ENCODE results near the gene PIP4K2C.
"Not testable (repeated sequence)": the region's sequence is repeated elsewhere in the genome, so short reads cannot be mapped to it uniquely, and the experiment has no call there.

The PIP4K2C gene

DNA sequence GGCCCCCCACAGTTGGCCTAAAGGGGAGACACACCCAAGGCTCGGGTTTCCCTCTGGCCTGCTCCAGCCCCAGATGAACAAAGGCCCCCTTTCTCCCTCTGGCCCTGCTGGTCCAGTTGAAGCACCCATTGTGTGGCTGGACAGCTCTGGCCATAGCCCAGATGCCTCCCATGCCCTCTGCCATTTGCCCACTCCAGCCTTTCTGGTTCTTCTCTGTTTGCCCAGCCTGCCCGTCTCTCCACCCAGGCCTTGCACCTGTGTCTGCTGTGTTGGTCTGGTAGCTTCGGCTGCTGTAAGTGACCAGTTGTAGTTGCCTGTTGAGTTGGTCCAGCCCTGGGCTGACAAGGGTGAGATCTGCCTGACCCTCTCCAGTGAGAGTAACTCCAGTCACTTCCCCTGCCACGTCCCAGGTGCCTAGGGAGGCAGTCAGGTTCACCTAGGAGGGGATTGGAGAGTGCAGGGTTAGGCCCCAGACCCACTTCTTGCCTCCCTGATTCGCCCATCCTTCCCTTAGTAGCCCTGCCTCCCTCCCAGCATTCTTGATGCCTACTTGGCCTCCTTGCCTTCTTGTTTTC, 39.0 kb downstream of the PIP4K2C start:
- no peaks in the 10 kb centered on the region for H3K36me3 Mint-ChIP-seq (ENCODE audit: low read depth)
- no peak overlapping the region for H3K4me3 Mint-ChIP-seq
- H3K4me1 Mint-ChIP-seq (ENCODE audit: low read depth): peaks cover 32% of the 10 kb centered on the region
- H3K27ac Mint-ChIP-seq: no peak overlapping the region
- H3K27me3 Mint-ChIP-seq: peaks cover 92% of the 10 kb centered on the region
- H3K9me3 Mint-ChIP-seq: no peaks in the 10 kb centered on the region
- intact Hi-C loops (cut with micrococcal nuclease): loop anchor here (5.0 kb wide), 1 partner anchor 62 kb away; the partner anchor contains the start of gene OS9

DNA sequence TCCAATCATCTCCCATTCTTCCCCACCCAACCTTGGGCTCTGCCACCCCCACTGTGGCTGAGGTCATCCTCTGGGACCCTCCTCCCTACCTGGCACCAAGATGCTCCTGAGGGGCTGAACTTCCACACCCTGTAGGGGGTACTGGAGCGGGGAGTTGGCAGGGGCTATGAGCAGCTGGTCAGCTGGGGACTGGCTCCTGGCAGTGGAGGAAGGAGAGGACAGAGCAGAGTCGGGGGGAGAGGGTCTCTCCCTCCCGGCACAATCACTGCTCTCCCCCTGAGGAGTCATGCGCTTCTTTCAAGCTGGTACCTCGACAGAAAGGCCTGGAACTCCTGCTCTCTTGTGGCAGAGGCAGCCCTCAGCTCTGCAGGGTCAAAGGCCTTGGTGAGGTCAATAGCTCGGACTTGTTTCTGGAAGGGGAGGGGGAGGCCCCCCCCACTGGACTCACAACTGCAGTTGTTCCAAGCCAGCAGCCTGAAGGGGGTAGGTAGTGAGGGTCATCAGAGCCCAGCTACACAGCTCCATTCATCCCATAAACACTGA, 40.0 kb downstream of the PIP4K2C start:
- Mint-ChIP-seq H3K4me1 (ENCODE audit: low read depth) (peaks cover 32% of the 10 kb centered on the region), H3K27ac (no peak overlapping the region), H3K27me3 (peaks cover 90% of the 10 kb centered on the region), H3K36me3 (ENCODE audit: low read depth) (no peaks in the 10 kb centered on the region), H3K4me3 (no peak overlapping the region), H3K9me3 (no peaks in the 10 kb centered on the region)
- intact Hi-C loops (cut with micrococcal nuclease): loop anchor here (5.0 kb wide), 1 partner anchor 61 kb away; the partner anchor contains the start of gene OS9

DNA sequence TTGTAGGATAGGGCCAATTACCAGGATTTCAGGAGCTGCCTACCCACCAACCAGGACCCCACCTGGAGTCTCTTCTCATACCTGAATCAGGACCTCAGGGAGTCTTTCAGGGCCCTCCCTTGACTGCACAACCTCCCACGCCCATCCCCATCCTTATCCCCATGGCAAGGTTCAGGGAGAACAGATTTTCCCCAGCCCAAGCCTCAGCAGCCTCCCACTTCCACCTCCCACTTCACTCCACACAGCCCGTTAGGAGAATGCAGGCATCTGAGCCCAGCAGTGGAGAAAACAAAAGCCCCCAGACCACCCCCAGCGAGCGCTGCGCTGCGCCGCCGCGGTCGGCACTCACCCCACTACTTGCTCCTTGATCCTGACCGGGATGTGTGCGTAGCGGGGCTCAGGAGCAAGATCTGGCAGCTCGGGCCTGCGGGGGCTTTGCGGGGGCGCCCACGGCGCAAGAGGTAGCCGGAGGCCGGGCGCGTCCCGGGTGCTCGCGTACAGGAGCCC, 40.6 kb downstream of the PIP4K2C start:
- Mint-ChIP-seq H3K27ac (no peak overlapping the region), H3K36me3 (ENCODE audit: low read depth) (no peaks in the 10 kb centered on the region), H3K4me3 (no peak overlapping the region), H3K4me1 (ENCODE audit: low read depth) (peaks cover 32% of the 10 kb centered on the region), H3K9me3 (no peaks in the 10 kb centered on the region), H3K27me3 (peaks cover 83% of the 10 kb centered on the region)
- intact Hi-C loops (cut with micrococcal nuclease): loop anchor here (5.0 kb wide), 1 partner anchor 61 kb away; the partner anchor contains the start of gene OS9

DNA sequence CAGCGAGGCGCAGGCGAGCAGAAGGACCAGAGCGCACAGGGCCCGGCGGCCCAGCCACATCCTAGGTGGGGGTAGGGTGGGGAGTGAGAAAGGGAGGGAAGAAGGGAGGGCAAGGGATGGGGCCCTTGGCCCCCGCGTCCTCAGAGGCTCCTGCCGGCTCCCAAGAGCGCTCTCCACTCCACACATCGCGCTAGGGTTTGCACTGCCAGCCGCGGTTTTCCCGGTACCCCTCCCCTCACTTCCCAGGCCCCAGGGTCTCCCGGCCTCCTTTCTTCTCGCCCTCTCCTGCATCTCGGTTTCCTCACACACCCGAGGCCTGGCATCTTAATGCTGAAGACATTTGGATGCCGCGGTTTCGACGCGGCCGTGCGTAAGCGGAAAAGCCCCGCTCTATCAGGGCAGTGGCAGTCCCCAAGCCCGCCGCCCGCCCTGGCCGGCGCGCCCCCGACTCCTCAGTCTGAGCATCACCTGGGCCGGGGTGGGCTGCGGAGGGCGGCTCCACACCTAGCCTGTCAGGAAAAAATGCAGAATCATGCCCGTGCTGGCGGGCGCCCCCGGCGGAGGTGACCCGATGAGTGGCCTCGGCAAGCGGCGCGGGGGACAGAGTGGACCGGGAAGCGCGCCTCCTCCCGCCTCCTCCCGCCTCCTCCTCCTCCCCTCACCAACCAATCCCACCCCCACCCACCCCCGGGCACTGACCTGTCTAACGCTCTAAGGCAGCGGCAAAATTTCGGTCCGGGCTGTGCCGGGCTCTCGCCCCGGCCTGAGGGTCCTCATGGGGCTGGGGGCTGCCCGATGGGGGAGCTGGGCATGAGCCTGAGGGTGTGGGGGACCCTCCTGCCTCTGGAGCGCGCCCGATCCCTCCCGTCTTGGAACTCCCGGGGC, 41.3 kb downstream of the PIP4K2C start:
- intact Hi-C loops (cut with micrococcal nuclease): loop anchor here (5.0 kb wide), 1 partner anchor 60 kb away; the partner anchor contains the start of gene OS9
- no peak overlapping the region for H3K27ac Mint-ChIP-seq
- no peaks in the 10 kb centered on the region for H3K9me3 Mint-ChIP-seq
- H3K4me1 Mint-ChIP-seq (ENCODE audit: low read depth): peaks cover 26% of the 10 kb centered on the region
- H3K36me3 Mint-ChIP-seq (ENCODE audit: low read depth): no peaks in the 10 kb centered on the region
- peak overlapping the region; percentile 68 for H3K4me3 Mint-ChIP-seq
- H3K27me3 Mint-ChIP-seq: peaks cover 79% of the 10 kb centered on the region

DNA sequence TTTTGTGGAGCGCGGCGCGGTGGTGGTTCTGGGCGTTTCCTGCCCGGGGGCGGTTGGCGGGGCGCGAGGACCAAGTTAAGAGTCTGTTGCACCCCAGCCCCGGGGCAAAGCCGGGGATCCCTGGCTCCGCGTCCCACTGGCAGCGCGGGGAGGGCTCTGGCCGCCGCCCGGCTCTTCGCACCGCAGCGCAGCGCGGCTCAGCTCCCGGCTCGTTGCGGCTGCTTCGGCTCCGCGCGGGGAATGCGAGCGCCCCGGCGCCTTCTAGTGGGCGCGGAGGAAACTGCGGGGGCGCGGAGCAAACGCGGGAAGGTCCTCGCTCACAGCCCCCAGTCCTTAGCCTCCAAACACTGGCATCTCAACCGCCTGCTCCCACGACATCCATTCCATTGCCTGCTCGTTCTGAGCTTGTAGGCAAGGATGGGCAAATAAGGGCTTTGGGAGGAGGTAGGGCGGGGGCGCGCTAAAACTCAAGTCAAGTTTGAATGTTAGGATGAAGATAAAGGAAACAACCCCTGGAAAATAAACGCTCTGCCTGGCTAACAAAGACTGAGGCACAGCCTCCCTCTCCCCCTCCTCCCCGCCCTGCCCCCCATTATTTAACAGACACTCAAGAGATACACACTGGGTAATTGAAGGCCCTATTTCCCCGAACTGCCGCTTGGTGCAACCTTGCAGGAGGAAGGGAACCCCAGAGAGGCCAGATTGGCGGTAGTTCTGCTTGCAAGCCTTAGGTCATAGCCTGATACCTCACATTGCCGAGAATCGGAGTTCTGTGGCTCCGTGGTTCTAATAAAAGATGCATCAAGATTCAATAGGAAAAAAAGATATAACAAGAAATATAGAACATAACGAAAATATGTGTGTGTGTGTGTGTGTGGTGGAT, 42.2 kb downstream of the PIP4K2C start, which contains the start of gene B4GALNT1:
Gene B4GALNT1 (minus strand): TSS at position 244 of the 883 bp plus-strand sequence. CDS start 1,069 bp downstream, outside the sequence.
- H3K36me3 Mint-ChIP-seq (ENCODE audit: low read depth): no peaks in the 10 kb centered on the region
- H3K27me3 Mint-ChIP-seq: peaks cover 70% of the 10 kb centered on the region
- peak within 1 kb of the TSS; percentile 68 for H3K4me3 Mint-ChIP-seq
- H3K27ac Mint-ChIP-seq: no peak within 1 kb of the TSS
- no peaks in the 10 kb centered on the region for H3K9me3 Mint-ChIP-seq
- intact Hi-C loops (cut with micrococcal nuclease): loop anchor here (5.0 kb wide), 1 partner anchor 59 kb away; the partner anchor contains the start of gene OS9
- H3K4me1 Mint-ChIP-seq (ENCODE audit: low read depth): peaks cover 17% of the 10 kb centered on the region

DNA sequence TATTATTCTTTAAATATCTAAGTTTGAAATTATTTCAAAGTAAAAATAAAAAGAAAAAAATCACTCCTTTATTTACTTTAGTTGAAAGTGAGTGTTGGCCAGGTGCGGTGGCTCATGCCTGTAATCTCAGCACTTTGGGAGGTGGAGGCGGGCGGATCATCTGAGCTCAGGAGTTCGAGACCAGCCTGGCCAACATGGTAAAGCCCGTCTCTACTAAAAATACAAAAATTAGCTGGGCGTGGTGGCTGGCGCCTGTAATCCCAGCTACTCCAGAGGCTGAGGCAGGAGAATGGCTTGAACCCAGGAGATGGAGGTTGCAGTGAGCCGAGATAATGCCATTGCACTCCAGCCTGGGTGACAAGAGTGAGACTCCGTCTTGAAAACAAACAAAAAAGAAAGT, 45.7 kb downstream of the PIP4K2C start:
- Mint-ChIP-seq H3K27me3 (peaks cover 58% of the 10 kb centered on the region), H3K4me1 (ENCODE audit: low read depth) (peaks cover 14% of the 10 kb centered on the region)
- H3K9me3 Mint-ChIP-seq; H3K36me3 Mint-ChIP-seq (ENCODE audit: low read depth); H3K4me3 Mint-ChIP-seq; H3K27ac Mint-ChIP-seq; intact Hi-C loops (cut with micrococcal nuclease): not testable (repeated sequence)

DNA sequence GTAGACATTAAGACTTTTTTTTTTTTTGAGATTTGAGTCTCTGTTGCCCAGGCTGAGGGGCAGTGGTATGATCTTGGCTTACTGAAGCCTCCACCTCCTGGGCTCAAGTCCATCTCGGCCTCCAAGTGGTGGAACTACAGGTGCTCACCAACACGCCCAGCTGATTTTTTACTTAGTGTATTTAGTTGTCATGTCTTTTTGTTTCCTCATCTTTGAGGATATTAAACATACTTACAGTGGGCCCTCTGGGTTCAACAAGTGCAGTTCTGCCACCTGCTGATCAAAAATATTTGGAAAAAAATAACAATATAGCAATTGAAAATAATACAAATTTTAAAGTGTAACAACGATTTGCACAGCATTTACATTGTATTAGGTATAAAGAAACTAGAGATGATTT, 46.4 kb downstream of the PIP4K2C start:
- Mint-ChIP-seq H3K4me1 (ENCODE audit: low read depth) (peaks cover 8% of the 10 kb centered on the region), H3K27me3 (peaks cover 57% of the 10 kb centered on the region), H3K36me3 (ENCODE audit: low read depth) (no peaks in the 10 kb centered on the region), H3K9me3 (no peaks in the 10 kb centered on the region), H3K4me3 (no peak overlapping the region), H3K27ac (no peak overlapping the region)
- intact Hi-C loops (cut with micrococcal nuclease): no loop called here

DNA sequence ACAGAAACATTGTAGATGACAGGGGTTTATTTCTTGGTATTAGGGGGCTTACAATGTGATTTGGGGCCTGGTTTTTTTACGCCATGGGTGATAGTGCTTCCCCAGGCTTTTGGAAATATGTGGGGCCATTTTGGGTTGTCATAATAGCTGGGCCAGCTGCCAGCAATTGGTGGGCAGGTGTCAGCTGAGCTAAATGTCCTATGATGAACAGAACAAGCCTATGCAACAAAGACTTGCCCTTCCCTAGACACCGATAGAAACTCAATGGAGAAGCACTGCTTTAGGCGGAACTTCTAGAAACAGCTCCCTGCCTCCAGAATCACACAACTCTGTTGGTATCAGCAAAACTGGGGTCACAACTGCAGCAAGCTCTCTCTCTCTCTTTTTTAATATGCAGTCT, 47.1 kb downstream of the PIP4K2C start:
- intact Hi-C loops (cut with micrococcal nuclease): no loop called here
- H3K4me1 Mint-ChIP-seq (ENCODE audit: low read depth): peaks cover 6% of the 10 kb centered on the region
- H3K4me3 Mint-ChIP-seq: no peak overlapping the region
- peaks cover 55% of the 10 kb centered on the region for H3K27me3 Mint-ChIP-seq
- no peaks in the 10 kb centered on the region for H3K9me3 Mint-ChIP-seq
- no peaks in the 10 kb centered on the region for H3K36me3 Mint-ChIP-seq (ENCODE audit: low read depth)
- no peak overlapping the region for H3K27ac Mint-ChIP-seq

DNA sequence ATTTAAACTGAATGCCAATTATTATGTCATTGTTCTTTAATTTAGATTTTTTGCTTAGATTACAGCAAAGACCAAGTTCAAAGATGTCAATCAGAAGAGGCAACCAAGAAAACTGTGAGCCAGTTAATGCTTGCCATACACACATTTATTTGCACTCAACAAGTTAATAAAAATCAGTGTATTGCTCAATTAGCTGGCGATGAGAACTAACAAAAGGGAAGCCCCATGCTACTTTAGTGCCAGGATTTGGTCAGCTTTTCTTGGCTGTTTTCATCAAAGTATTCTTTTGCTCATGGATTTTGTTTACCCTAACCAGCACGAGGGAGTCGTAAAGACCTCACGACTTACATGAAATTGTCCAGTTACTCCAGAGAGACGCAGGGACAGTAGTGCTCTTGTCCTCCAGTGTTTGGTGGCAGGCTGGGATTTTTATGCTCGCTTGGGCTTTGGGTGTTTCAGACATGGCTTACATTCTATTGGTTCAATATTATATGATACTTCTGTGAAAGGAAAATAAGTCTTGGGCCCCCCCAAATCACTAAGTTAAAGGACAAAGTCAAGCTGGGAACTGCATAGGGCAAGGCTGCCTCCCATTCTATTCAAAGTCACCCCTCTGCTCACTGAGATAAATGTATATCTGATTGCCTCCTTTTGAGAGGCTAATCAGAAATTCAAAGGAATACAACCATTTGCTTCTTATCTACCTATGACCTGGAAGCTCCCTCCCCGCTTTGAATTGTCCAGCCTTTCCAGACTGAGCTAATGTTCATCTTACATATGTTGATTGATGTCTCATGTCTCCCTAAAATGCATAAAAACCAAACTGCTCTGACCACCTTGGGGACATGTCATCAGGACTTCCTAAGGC, 49.4 kb downstream of the PIP4K2C start:
- H3K27me3 Mint-ChIP-seq: peaks cover 47% of the 10 kb centered on the region
- no peak overlapping the region for H3K27ac Mint-ChIP-seq
- intact Hi-C loops (cut with micrococcal nuclease): no loop called here
- no peaks in the 10 kb centered on the region for H3K36me3 Mint-ChIP-seq (ENCODE audit: low read depth)
- no peaks in the 10 kb centered on the region for H3K9me3 Mint-ChIP-seq
- no peak overlapping the region for H3K4me3 Mint-ChIP-seq
- no peaks in the 10 kb centered on the region for H3K4me1 Mint-ChIP-seq (ENCODE audit: low read depth)

DNA sequence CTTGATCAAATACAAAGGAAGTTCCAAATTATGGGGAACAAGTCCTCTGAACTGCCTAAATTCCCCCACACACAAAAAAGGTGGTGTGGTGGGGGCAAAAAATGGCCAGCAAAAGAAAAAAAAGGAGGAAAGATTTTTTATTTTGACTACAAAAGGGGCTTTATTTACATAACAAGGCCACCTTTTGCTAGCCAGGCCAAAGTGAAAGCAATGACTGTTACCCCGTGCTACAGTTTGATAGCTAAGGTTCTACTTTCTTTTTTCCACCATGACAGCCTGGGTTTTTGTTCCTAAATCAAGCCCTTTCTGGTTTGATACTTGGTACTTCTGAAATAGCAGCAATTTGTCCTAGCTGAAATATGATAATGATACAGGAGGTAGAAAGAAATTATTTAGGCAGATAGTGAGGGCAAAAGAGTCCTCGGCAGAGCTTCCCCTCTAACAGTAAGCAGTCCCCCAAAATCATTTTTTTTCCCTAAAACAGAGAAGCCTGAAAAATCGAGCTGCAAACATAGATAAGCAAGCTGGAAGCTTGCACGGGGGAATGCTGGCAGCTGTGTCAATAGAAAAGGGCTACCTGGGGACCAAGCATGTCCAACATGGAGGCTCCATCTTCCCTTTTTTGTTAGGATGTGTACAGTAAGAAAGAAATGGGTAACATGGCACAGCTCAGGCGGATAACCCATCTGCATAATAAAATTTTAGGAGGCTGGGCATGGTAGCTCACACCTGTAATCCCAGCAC, 50.9 kb downstream of the PIP4K2C start:
- Mint-ChIP-seq H3K9me3 (no peaks in the 10 kb centered on the region), H3K4me3 (no peak overlapping the region), H3K36me3 (ENCODE audit: low read depth) (no peaks in the 10 kb centered on the region), H3K27ac (no peak overlapping the region), H3K27me3 (peaks cover 42% of the 10 kb centered on the region), H3K4me1 (ENCODE audit: low read depth) (no peaks in the 10 kb centered on the region)
- intact Hi-C loops (cut with micrococcal nuclease): no loop called here

DNA sequence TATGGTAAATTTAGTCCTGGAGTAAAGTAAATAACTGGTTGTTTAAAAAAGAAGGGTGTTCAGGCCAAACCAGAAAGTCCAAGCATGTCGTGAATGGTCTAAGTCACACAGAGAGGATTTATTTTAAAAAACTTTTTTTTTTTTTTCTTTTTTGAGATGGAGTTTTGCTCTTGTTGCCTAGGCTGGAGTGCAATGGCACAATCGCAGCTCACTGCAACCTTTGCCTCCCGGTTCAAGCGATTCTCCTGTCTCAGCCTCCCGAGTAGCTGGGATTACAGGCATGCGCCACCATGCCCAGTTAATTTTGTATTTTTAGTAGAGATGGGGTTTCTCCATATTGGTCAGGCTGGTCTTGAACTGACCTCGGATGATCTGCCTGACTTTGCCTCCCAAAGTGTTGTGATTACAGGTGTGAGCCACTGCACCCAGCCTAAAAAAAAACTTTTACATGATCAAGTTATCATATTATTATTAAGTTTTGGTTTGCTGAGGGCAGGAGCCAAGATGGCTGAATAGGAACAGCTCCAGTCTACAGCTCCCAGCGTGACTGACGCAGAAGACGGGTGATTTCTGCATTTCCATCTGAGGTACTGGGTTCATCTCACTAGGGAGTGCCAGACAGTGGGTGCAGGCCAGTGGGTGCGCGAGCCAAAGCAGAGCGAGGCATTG, 55.1 kb downstream of the PIP4K2C start:
- H3K27me3 Mint-ChIP-seq: peaks cover 25% of the 10 kb centered on the region
- H3K4me1 Mint-ChIP-seq (ENCODE audit: low read depth); H3K36me3 Mint-ChIP-seq (ENCODE audit: low read depth); H3K4me3 Mint-ChIP-seq; H3K9me3 Mint-ChIP-seq; intact Hi-C loops (cut with micrococcal nuclease); H3K27ac Mint-ChIP-seq: not testable (repeated sequence)

DNA sequence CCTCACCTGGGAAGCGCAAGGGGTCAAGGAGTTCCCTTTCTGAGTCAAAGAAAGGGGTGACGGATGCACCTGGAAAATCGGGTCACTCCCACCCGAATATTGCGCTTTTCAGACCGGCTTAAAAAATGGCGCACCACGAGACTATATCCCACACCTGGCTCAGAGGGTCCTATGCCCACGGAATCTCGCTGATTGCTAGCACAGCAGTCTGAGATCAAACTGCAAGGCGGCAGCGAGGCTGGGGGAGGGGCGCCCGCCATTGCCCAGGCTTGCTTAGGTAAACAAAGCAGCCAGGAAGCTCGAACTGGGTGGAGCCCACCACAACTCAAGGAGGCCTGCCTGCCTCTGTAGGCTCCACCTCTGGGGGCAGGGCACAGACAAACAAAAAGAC, 55.7 kb downstream of the PIP4K2C start:
- H3K27ac Mint-ChIP-seq; intact Hi-C loops (cut with micrococcal nuclease); H3K36me3 Mint-ChIP-seq (ENCODE audit: low read depth); H3K4me3 Mint-ChIP-seq; H3K4me1 Mint-ChIP-seq (ENCODE audit: low read depth); H3K9me3 Mint-ChIP-seq: not testable (repeated sequence)
- peaks cover 20% of the 10 kb centered on the region for H3K27me3 Mint-ChIP-seq

Data from dendritic cell treated with granulocyte-macrophage colony-stimulating factor and Interleukin-4, amounts not matched to agents 40 ng/mL and 50 ng/mL, for 4 days (primary cell).